ENCODE results near the gene FBXO31. TPM values are rescaled to one million over a fixed set of nuclear protein-coding genes. Genes with fewer than 3 reads are reported as not detected.

Gene FBXO31
- total and polyA plus RNA-seq, 2 of the 13 experiments (the other 11 are each of a cell fraction or from before 2014, with no cell fraction given), result 92.4 to 101 TPM

DNA sequence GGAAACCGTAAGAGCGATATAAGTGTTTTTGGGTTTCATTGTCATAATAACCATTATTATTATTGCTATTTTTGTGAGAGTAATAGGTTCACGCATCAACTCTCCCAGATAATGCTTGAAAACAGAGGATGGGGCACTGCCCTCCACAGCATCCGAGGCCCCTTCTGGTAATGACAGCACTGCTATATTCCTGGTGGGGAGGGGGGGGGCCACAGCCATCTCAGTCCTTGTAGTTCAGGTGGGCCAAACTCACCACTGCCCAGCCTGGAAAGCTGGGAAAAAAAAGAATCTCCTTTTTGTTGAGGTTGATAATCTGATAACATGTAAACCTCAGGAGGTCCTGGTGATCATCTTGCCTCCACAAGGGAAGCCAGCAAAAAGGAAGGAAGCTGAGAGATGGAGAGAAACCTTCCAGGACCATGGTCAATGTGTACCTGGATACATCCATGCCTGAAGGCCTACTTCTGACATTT, 67.1 kb downstream of the FBXO31 start:
- Histone ChIP-seq H3K9me3 (ENCODE audit: low read length) (no peaks in the 10 kb centered on the region), H3K36me3 (replicated peaks in 1 of 2; ENCODE audit: control insufficient read depth in 1 of 2, insufficient read depth in 2 of 2, low read length in 2 of 2) (no peaks in the 10 kb centered on the region), H3K27ac (ENCODE audit: extremely low read length, insufficient read depth, low read length) (peak overlapping the region; percentile 91), H3K79me2 (ENCODE audit: insufficient read depth, low read length) (peaks cover 17% of the 10 kb centered on the region), H3K4me3 (replicated peaks in 1 of 3; ENCODE audit: insufficient read depth in 1 of 3, low read depth in 2 of 3, low read length in 3 of 3) (peak overlapping the region; percentile 81 to 98 (median 93); a peak in 5 of 6 replicates), H4K20me1 (ENCODE audit: insufficient read depth, low read length) (no peaks in the 10 kb centered on the region), H3K4me2 (ENCODE audit: low read depth, low read length) (peak overlapping the region; percentile 91), H2AFZ (ENCODE audit: low read length) (no peak overlapping the region), H3K4me1 (ENCODE audit: insufficient read depth, low read length) (peaks cover 25% of the 10 kb centered on the region), H3K27me3 (ENCODE audit: control insufficient read depth in 1 of 2, insufficient read depth in 2 of 2, low read length in 2 of 2) (no peaks in the 10 kb centered on the region; a peak in 1 of 5 replicates), H3K9ac (ENCODE audit: insufficient read depth, low read depth, low read length) (peak overlapping the region; percentile 97)
- DNase-seq (ENCODE audit: low spot score) (no peak), ATAC-seq (no peak), FAIRE-seq (no peak)
- intact Hi-C loops (cut with micrococcal nuclease; ENCODE audit: unreplicated experiment), result loop anchor here (2.0 to 5.0 kb wide), 2 partner anchors 41 to 68 kb away; no protein-coding TSS in a partner anchor
- ChIA-PET POLR2A (interaction anchor here (0.7 to 4.4 kb wide), 8 partner anchors 8 to 104 kb away, joined by 3 to 85 read pairs (median 5); partner anchors contain the start of gene FBXO31), CTCF (ENCODE audit: low intra/inter-chr PET ratio, low total read pairs) (interaction anchor here (1.8 kb wide), 1 partner anchor 78 kb away, joined by 9 read pairs; no protein-coding TSS in a partner anchor)
- BruUV-seq (replicated peaks), result no TSS peak
- 99% methylated on average over 4 of the region's 4 CpGs for WGBS (ENCODE audit: low lambda C conversion rate)
- in situ Hi-C loops (cut with HindIII; ENCODE audit: extremely low pct_ligation_motif_present, low pct_unique_long_range_greater_than_20kb), result no loop called here
- TF ChIP-seq ZNF20 (CRISPR knock-in tag; IDR thresholded peaks at IDR 0.05), result 0 out of 2 replicates have a peak, but pooled peaks have one; percentile 27
- TF ChIP-seq SETDB1 (CRISPR knock-in tag; IDR thresholded peaks at IDR 0.05; ENCODE audit: borderline replicate concordance), result no peak; the same call in 1 of the 2 replicates
- TF ChIP-seq ZSCAN29 (CRISPR knock-in tag; conservative IDR thresholded peaks at IDR 0.05), result peak; percentile 81
- TF ChIP-seq, protein P1, sequence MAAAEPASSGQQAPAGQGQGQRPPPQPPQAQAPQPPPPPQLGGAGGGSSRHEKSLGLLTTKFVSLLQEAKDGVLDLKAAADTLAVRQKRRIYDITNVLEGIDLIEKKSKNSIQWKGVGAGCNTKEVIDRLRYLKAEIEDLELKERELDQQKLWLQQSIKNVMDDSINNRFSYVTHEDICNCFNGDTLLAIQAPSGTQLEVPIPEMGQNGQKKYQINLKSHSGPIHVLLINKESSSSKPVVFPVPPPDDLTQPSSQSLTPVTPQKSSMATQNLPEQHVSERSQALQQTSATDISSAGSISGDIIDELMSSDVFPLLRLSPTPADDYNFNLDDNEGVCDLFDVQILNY (CRISPR knock-in tag; conservative IDR thresholded peaks at IDR 0.05), result no peak
- TF ChIP-seq KDM1A (CRISPR knock-in tag; IDR thresholded peaks at IDR 0.05), result peak; percentile 92; the same call in 1 of the 2 replicates
- TF ChIP-seq ZNF30 (CRISPR knock-in tag; IDR thresholded peaks at IDR 0.05), result peak; percentile 5; the same call in 1 of the 2 replicates
- TF ChIP-seq ZMYM2 (CRISPR knock-in tag; IDR thresholded peaks at IDR 0.05), result 0 out of 2 replicates have a peak, but pooled peaks have one; percentile 90
- no peak for TF ChIP-seq HMG20B (CRISPR knock-in tag; conservative IDR thresholded peaks at IDR 0.05)
- TF ChIP-seq JUN (CRISPR knock-in tag; IDR thresholded peaks at IDR 0.05), result 0 out of 2 replicates have a peak, but pooled peaks have one; percentile 37
- 0 out of 2 replicates have a peak, but pooled peaks have one; percentile 50 for TF ChIP-seq ZNF780A (CRISPR knock-in tag; IDR thresholded peaks at IDR 0.05)
- TF ChIP-seq ZNF572 (CRISPR knock-in tag; IDR thresholded peaks at IDR 0.05), result peak; percentile 90; the same call in 1 of the 2 replicates
- TF ChIP-seq ZNF850 (CRISPR knock-in tag; conservative IDR thresholded peaks at IDR 0.05), result peak; percentile 7; the same call in 1 of the 2 replicates
- TF ChIP-seq, protein P2, sequence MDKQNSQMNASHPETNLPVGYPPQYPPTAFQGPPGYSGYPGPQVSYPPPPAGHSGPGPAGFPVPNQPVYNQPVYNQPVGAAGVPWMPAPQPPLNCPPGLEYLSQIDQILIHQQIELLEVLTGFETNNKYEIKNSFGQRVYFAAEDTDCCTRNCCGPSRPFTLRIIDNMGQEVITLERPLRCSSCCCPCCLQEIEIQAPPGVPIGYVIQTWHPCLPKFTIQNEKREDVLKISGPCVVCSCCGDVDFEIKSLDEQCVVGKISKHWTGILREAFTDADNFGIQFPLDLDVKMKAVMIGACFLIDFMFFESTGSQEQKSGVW (CRISPR knock-in tag; IDR thresholded peaks at IDR 0.05; ENCODE audit: borderline replicate concordance), result no peak
- 0 out of 2 replicates have a peak, but pooled peaks have one; percentile 39 for TF ChIP-seq SP2 (CRISPR knock-in tag; IDR thresholded peaks at IDR 0.05)
- TF ChIP-seq ZFP90 (CRISPR knock-in tag; IDR thresholded peaks at IDR 0.05; ENCODE audit: borderline replicate concordance), result no peak
- TF ChIP-seq RCOR2 (CRISPR knock-in tag; IDR thresholded peaks at IDR 0.05), result peak; percentile 91; the same call in 1 of the 2 replicates
- TF ChIP-seq, protein P3, sequence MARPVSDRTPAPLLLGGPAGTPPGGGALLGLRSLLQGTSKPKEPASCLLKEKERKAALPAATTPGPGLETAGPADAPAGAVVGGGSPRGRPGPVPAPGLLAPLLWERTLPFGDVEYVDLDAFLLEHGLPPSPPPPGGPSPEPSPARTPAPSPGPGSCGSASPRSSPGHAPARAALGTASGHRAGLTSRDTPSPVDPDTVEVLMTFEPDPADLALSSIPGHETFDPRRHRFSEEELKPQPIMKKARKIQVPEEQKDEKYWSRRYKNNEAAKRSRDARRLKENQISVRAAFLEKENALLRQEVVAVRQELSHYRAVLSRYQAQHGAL (CRISPR knock-in tag; IDR thresholded peaks at IDR 0.05; ENCODE audit: not compliant biosample characterization), result peak; percentile 9
- peak; percentile 28 for TF ChIP-seq PHF5A (CRISPR knock-in tag; IDR thresholded peaks at IDR 0.05; ENCODE audit: low read depth, unreplicated experiment)
- peak; percentile 100 for TF ChIP-seq ZNF329 (CRISPR knock-in tag; IDR thresholded peaks at IDR 0.05; ENCODE audit: low read depth)
- TF ChIP-seq, protein P4, sequence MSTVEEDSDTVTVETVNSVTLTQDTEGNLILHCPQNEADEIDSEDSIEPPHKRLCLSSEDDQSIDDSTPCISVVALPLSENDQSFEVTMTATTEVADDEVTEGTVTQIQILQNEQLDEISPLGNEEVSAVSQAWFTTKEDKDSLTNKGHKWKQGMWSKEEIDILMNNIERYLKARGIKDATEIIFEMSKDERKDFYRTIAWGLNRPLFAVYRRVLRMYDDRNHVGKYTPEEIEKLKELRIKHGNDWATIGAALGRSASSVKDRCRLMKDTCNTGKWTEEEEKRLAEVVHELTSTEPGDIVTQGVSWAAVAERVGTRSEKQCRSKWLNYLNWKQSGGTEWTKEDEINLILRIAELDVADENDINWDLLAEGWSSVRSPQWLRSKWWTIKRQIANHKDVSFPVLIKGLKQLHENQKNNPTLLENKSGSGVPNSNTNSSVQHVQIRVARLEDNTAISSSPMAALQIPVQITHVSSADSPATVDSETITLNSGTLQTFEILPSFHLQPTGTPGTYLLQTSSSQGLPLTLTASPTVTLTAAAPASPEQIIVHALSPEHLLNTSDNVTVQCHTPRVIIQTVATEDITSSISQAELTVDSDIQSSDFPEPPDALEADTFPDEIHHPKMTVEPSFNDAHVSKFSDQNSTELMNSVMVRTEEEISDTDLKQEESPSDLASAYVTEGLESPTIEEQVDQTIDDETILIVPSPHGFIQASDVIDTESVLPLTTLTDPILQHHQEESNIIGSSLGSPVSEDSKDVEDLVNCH (CRISPR knock-in tag; IDR thresholded peaks at IDR 0.05), result peak; percentile 52; the same call in 1 of the 2 replicates

All from HepG2 (cell line).